PC-3 (cell line): ENCODE data around the gene B4GALT1. TPM values are rescaled to one million over a fixed set of nuclear protein-coding genes. Genes with fewer than 3 reads are reported as not detected.

Experiments
- ATAC-seq: fragments of 200-7000 bp; cut with Tn5 transposase; 2 replicates; pipeline ENCODE4 v1.9.1; 2020; ENCODE audit warnings: mild to moderate bottlenecking, moderate library complexity
- BruUV-seq: library from RNA; stranded (reverse); fragments of 400-500 nt; replicated peaks from 2 replicates; lab custom pipeline; 2021; lab: Mats Ljungman, UMichigan
- CTCF ChIA-PET: fragments of 300-600 bp; sonication (Branson Sonifier 250); formaldehyde crosslinking; loops from one replicate; lab custom pipeline; 2022; ENCODE audit warnings: antibody characterized with exemption; lab: Charles Lee
- POLR2A ChIA-PET: fragments of 300-600 bp; sonication (Branson Sonifier 250); formaldehyde crosslinking; loops from one replicate; lab custom pipeline; 2022; ENCODE audit warnings: antibody characterized with exemption; ENCODE audit not compliant: unreplicated experiment; lab: Charles Lee
- DNase-seq: peaks from one replicate; pipeline ENCODE4 v3.0.0-alpha.2; 2015
- H2AFZ ChIP-seq: fragments of 300-600 bp; sonication (generic); 2 replicates; pipeline ENCODE4 v1.6.0; 2016; ENCODE audit warnings: antibody characterized with exemption, low read length
- H3F3A ChIP-seq: fragments of 300-600 bp; sonication (generic); one replicate; pipeline ENCODE4 v1.6.0; 2017; ENCODE audit warnings: antibody characterized with exemption, low read length, control low read depth, mild to moderate bottlenecking; ENCODE audit not compliant: unreplicated experiment
- H3K27ac ChIP-seq: fragments of 300-600 bp; sonication (generic); 2 replicates; pipeline ENCODE4 v1.5.1; 2016; ENCODE audit warnings: mild to moderate bottlenecking, low read length
- H3K27me3 ChIP-seq: fragments of 300-600 bp; sonication (generic); 2 replicates; pipeline ENCODE4 v1.6.1; 2016; ENCODE audit warnings: low read length, mixed read lengths
- H3K36me3 ChIP-seq: fragments of 300-600 bp; sonication (generic); 2 replicates; pipeline ENCODE4 v1.6.1; 2016; ENCODE audit warnings: low read depth, mixed run types, low read length, mixed read lengths
- H3K4me1 ChIP-seq: fragments of 300-600 bp; sonication (generic); 2 replicates; pipeline ENCODE4 v1.5.1; 2016; ENCODE audit warnings: low read length; ENCODE audit not compliant: insufficient read depth
- H3K4me2 ChIP-seq: fragments of 300-600 bp; sonication (generic); 2 replicates; pipeline ENCODE4 v1.6.0; 2016; ENCODE audit warnings: low read length
- H3K4me3 ChIP-seq: fragments of 300-600 bp; sonication (generic); 2 replicates; pipeline ENCODE4 v1.5.1; 2016; ENCODE audit warnings: mild to moderate bottlenecking, low read length, mixed read lengths
- H3K79me2 ChIP-seq: fragments of 300-600 bp; sonication (generic); 2 replicates; pipeline ENCODE4 v1.6.1; 2017; ENCODE audit warnings: low read length, mixed read lengths
- H3K9ac ChIP-seq: fragments of 300-600 bp; sonication (generic); 2 replicates; pipeline ENCODE4 v1.6.0; 2016; ENCODE audit warnings: mild to moderate bottlenecking, low read length
- H3K9me2 ChIP-seq: fragments of 300-600 bp; sonication (generic); replicated peaks from 2 replicates; pipeline ENCODE4 v1.6.1; 2016; ENCODE audit warnings: mixed run types, low read length, mixed read lengths
- H3K9me3 ChIP-seq: fragments of 300-600 bp; sonication (generic); 2 replicates; pipeline ENCODE4 v1.6.1; 2016; ENCODE audit warnings: low read length, mixed read lengths
- H4K20me1 ChIP-seq: fragments of 300-600 bp; sonication (generic); 2 replicates; pipeline ENCODE4 v1.6.1; 2016; ENCODE audit warnings: low read length, mixed read lengths
- CTCF ChIP-seq: fragments of 300-600 bp; sonication (generic); conservative IDR thresholded peaks from 2 replicates; pipeline ENCODE4 v1.5.1; 2017; ENCODE audit warnings: antibody characterized with exemption, low read depth, mild to moderate bottlenecking, low read length
- EZH2 ChIP-seq: fragments of 300-600 bp; sonication (generic); IDR thresholded peaks from one replicate; pipeline ENCODE4 v1.6.1; 2017; ENCODE audit warnings: antibody characterized with exemption, mild to moderate bottlenecking, low read length; ENCODE audit not compliant: unreplicated experiment
- EZH2phosphoT487 ChIP-seq: fragments of 300-600 bp; sonication (generic); IDR thresholded peaks from 2 replicates; pipeline ENCODE4 v1.6.1; 2018; ENCODE audit warnings: mild to moderate bottlenecking, antibody characterized with exemption, low read length, borderline replicate concordance
- intact Hi-C: fragments of 100-400 bp; cut with micrococcal nuclease; formaldehyde crosslinking; loops from 2 replicates; pipeline ENCODE4 v1.9.0; 2023
- total RNA-seq: library from RNA; depleted of rRNA; stranded (reverse); fragments of >200 nt; gene quantifications from 2 replicates; pipeline ENCODE4 v1.2.3, GENCODE V29; 2014

Gene B4GALT1
- total RNA-seq, 1 experiment from 2014 or later: 14.8 TPM

DNA sequence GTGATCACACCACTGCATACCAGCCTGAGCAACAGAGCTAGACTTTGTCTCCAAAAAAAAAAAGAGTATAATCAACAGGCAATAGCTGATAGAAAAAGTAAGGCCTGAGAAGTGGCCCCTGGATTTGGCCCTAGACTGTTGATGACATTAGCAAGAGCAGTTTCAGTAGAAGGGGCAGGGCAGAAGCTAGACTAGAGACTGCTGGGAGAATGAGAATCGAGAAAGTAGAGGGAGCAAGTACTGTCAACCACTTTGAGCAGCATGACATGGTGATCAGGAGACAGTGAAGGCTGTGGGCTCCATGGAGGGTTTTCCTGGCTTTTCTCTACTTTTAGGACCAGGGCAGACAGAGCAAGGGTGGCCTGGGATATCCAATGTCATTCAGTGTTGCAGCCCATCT is 34.9 kb upstream of the B4GALT1 start:
- H3K9ac ChIP-seq: no peak overlapping the region
- no TSS peak for BruUV-seq
- CTCF ChIA-PET: no interaction called here
- H3F3A ChIP-seq: no peaks in the 10 kb centered on the region
- no peaks in the 10 kb centered on the region for H3K4me1 ChIP-seq
- H3K4me2 ChIP-seq: no peak overlapping the region
- no peaks in the 10 kb centered on the region for H3K27me3 ChIP-seq
- no peaks in the 10 kb centered on the region for H4K20me1 ChIP-seq
- no peak overlapping the region for H3K4me3 ChIP-seq
- no peak for ATAC-seq
- no peak overlapping the region for H2AFZ ChIP-seq
- H3K36me3 ChIP-seq: no peaks in the 10 kb centered on the region
- POLR2A ChIA-PET: no interaction called here
- H3K9me2 ChIP-seq: no peaks in the 10 kb centered on the region
- no peak for TF ChIP-seq CTCF
- no peak for TF ChIP-seq EZH2phosphoT487
- no peak for TF ChIP-seq EZH2
- H3K79me2 ChIP-seq: no peaks in the 10 kb centered on the region
- no peak overlapping the region for H3K27ac ChIP-seq
- no peaks in the 10 kb centered on the region for H3K9me3 ChIP-seq
- DNase-seq: no peak
- intact Hi-C loops: no loop called here

- H3K27me3 ChIP-seq: no peaks in the 10 kb centered on the region
- ChIA-PET POLR2A (no interaction called here), CTCF (no interaction called here)
- peaks cover 3% of the 10 kb centered on the region; the same call in 1 of the 2 replicates for H3K4me1 ChIP-seq
- H3K4me2 ChIP-seq: no peak overlapping the region
- H3K4me3 ChIP-seq: no peak overlapping the region
- ATAC-seq: no peak
- H3K36me3 ChIP-seq: no peaks in the 10 kb centered on the region
- H3K9me3 ChIP-seq: no peaks in the 10 kb centered on the region
- H2AFZ ChIP-seq: no peak overlapping the region
- TF ChIP-seq EZH2phosphoT487 (no peak), EZH2 (no peak), CTCF (no peak)
- DNase-seq: no peak
- intact Hi-C loops: no loop called here
- H4K20me1 ChIP-seq: no peaks in the 10 kb centered on the region
- H3K27ac ChIP-seq: no peak overlapping the region
- H3K79me2 ChIP-seq: no peaks in the 10 kb centered on the region
- BruUV-seq: no TSS peak
- no peaks in the 10 kb centered on the region for H3K9me2 ChIP-seq
- H3F3A ChIP-seq: no peaks in the 10 kb centered on the region
- H3K9ac ChIP-seq: no peak overlapping the region
Measured at GRCh38 chr9:33198165-33198564, 31.0 kb upstream of the B4GALT1 start.

DNA sequence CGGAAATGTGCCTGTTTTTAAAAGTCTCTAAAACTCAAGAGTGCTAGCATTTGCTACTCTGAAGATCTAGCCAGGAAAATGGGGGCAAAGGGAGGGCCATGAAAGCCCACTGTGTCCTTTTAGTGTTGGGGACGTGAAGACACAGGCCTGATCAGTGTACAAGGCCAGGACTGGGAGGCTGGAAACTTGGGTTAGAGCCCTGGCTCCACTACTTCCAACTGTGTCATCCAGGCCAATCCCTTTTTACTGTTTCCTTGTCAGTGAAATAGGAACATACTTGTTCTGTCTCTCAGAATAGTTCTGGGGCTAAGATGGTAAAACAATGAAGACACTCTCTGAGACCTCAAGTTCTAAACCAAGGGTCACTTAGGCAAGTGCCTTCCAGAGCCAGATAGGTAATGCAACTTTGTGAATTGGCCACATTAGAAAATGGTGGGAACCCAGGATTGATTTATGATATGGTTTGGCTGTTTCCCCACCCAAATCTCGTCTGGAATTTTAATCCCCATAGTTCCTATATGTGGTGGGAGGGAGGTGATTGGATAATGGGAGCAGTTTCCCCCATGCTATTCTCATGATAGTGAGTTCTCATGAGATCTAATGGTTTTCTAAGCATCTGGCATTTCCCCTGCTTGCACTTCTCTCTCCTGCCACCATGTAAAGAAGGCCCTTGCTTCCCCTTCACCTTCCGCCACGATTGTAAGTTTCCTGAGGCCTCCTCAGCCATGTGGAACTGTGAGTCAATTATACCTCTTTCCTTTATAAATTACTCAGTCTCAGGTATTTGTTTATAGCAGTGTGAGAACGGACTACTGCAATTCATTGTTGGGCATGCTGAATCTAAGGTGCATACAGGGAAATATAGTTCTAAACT is 30.4 kb upstream of the B4GALT1 start:
- CTCF ChIA-PET: no interaction called here
- no peak overlapping the region for H2AFZ ChIP-seq

More for the DNA sequence above, 30.4 kb upstream of the B4GALT1 start:
- intact Hi-C loops: no loop called here
- TF ChIP-seq CTCF (no peak), EZH2 (no peak), EZH2phosphoT487 (no peak)
- Histone ChIP-seq H3K4me2 (no peak overlapping the region), H3K79me2 (no peaks in the 10 kb centered on the region), H3K27ac (no peak overlapping the region), H3F3A (no peaks in the 10 kb centered on the region), H3K9me3 (no peaks in the 10 kb centered on the region), H3K4me1 (peaks cover 3% of the 10 kb centered on the region; the same call in 1 of the 2 replicates), H4K20me1 (no peaks in the 10 kb centered on the region), H3K36me3 (no peaks in the 10 kb centered on the region), H3K9ac (no peak overlapping the region), H3K4me3 (no peak overlapping the region), H3K9me2 (no peaks in the 10 kb centered on the region), H3K27me3 (no peaks in the 10 kb centered on the region)
- POLR2A ChIA-PET: no interaction called here
- ATAC-seq: no peak
- no peak for DNase-seq
- BruUV-seq: no TSS peak
